Measurements from ENCODE around the gene TACC3.

Gene TACC3

GRCh38 chr4:1786544-1787362 is 65.4 kb downstream of the TACC3 start:
- DNase-seq (ENCODE audit: extremely low spot score, insufficient read length, low read depth), result no peak
- no peak for FAIRE-seq

- DNase-seq (ENCODE audit: extremely low spot score, insufficient read length, low read depth) (no peak), FAIRE-seq (no peak)
These were observed 66.2 kb downstream of the TACC3 start for GRCh38 chr4:1787411-1788077.

- no peak for DNase-seq (ENCODE audit: extremely low spot score, insufficient read length, low read depth)
- FAIRE-seq, result no peak
These were observed 67.1 kb downstream of the TACC3 start for GRCh38 chr4:1788254-1788973.

GRCh38 chr4:1789552-1789951 is 68.2 kb downstream of the TACC3 start:
- FAIRE-seq (no peak), DNase-seq (ENCODE audit: extremely low spot score, insufficient read length, low read depth) (no peak)

GRCh38 chr4:1790005-1790404 is 68.7 kb downstream of the TACC3 start:
- FAIRE-seq, result no peak
- DNase-seq (ENCODE audit: extremely low spot score, insufficient read length, low read depth), result no peak

- DNase-seq (ENCODE audit: extremely low spot score, insufficient read length, low read depth), result no peak
- no peak for FAIRE-seq
These were observed 71.0 kb downstream of the TACC3 start for GRCh38 chr4:1792158-1792831.

GRCh38 chr4:1792832-1793495 is 71.6 kb downstream of the TACC3 start, which contains the start of gene FGFR3:
Gene FGFR3 (plus strand): TSS chr4:1793293. CDS start chr4:1793935, 642 bp downstream.
- DNase-seq (ENCODE audit: extremely low spot score, insufficient read length, low read depth) (peak; percentile 68), FAIRE-seq (no peak)

- no peak for FAIRE-seq
- no peak for DNase-seq (ENCODE audit: extremely low spot score, insufficient read length, low read depth)
These were observed 72.1 kb downstream of the TACC3 start for GRCh38 chr4:1793496-1793840.

- no peak for FAIRE-seq
- no peak for DNase-seq (ENCODE audit: extremely low spot score, insufficient read length, low read depth)
These were observed 72.9 kb downstream of the TACC3 start for GRCh38 chr4:1793940-1794808.
